Peyer's patch (tissue), 4 donors: ENCODE measurements around the gene ASTN1. TPM values are rescaled to one million over a fixed set of nuclear protein-coding genes. Genes with fewer than 3 reads are reported as not detected.
"Not testable (repeated sequence)": the region's sequence is repeated elsewhere in the genome, so short reads cannot be mapped to it uniquely, and the experiment has no call there.

ENCODE experiments used
- DNase-seq, 3 donors: peaks; one replicate each; pipeline ENCODE4 v3.0.0-alpha.2; 2017 to 2019
- H3K27ac ChIP-seq, 4 donors: fragments of 200-600 bp; sonication (generic); one replicate each; pipeline ENCODE4 v1.5.1; 2016 to 2019
- H3K27me3 ChIP-seq, 2 donors: fragments of 200-600 bp; sonication (generic); one replicate each; pipeline ENCODE4 v1.5.1; 2019
- H3K36me3 ChIP-seq, 3 donors: fragments of 200-600 bp; sonication (generic); one replicate each; pipeline ENCODE4 v1.5.1; 2016 to 2019
- H3K4me1 ChIP-seq, 4 donors: fragments of 200-600 bp; sonication (generic); one replicate each; pipeline ENCODE4 v1.5.1; 2016 to 2019
- H3K4me3 ChIP-seq, 4 donors: fragments of 200-600 bp; sonication (generic); 1 replicate in 3 of 4; 2 replicates in 1 of 4; pipeline ENCODE4 v1.5.1; 2016 to 2019; ENCODE audit warnings: mild to moderate bottlenecking in 1 of 4
- H3K9me3 ChIP-seq, 4 donors: fragments of 200-600 bp; sonication (generic); one replicate each; pipeline ENCODE4 v1.5.1; 2016 to 2019; ENCODE audit warnings: mild to moderate bottlenecking in 1 of 4
- POLR2A ChIP-seq, 2 donors: fragments of 450-650 bp; IDR thresholded peaks; one replicate each; pipeline ENCODE4 v1.5.1; 2017; ENCODE audit warnings: antibody characterized with exemption in 2 of 2, mild to moderate bottlenecking in 2 of 2, moderate library complexity in 2 of 2
- total RNA-seq, 4 donors: library from RNA; depleted of rRNA; stranded (reverse); fragments of >200 nt; gene quantifications; one replicate each; pipeline ENCODE4 v1.1.0, GENCODE V29; 2016
- TF ChIP-seq, protein P1 (sequence below), 6 experiments: fragments of 450-650 bp in 4 of 6; fragments of 200-600 bp in 2 of 6; sonication (generic) in 1 of 6; IDR thresholded peaks; one replicate each; pipeline ENCODE4 v1.5.1; 2017 to 2019; ENCODE audit warnings: antibody characterized with exemption in 6 of 6, mild to moderate bottlenecking in 3 of 6, moderate library complexity in 1 of 6

Gene ASTN1
- total RNA-seq, 4 donors from 2014 or later: 0.28 TPM; not detected in 3

DNA sequence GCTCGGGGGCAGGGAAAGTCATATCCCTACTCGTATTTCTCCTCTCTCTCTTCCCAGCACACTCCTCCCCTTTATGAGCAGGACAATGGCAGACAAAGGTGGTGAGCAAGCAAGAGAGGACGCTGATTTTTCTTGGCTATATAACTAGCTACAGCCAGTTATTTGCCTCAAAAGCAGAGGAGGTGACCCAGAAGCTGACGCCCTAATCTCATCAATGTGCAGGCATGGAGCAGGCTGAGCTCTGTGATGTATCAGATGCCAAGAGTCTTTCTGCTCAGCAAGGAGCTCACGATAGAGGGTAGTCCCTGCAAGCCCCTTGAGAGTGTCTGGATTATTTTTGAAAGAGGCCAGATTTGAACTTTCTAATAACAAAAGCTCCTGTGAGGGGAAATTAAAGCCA lies 75.5 kb downstream of the ASTN1 start:
- H3K9me3 ChIP-seq: no peaks in the 10 kb centered on the region
- no peak for DNase-seq
- TF ChIP-seq POLR2A (IDR thresholded peaks at IDR 0.05): no peak
- TF ChIP-seq, protein P1, sequence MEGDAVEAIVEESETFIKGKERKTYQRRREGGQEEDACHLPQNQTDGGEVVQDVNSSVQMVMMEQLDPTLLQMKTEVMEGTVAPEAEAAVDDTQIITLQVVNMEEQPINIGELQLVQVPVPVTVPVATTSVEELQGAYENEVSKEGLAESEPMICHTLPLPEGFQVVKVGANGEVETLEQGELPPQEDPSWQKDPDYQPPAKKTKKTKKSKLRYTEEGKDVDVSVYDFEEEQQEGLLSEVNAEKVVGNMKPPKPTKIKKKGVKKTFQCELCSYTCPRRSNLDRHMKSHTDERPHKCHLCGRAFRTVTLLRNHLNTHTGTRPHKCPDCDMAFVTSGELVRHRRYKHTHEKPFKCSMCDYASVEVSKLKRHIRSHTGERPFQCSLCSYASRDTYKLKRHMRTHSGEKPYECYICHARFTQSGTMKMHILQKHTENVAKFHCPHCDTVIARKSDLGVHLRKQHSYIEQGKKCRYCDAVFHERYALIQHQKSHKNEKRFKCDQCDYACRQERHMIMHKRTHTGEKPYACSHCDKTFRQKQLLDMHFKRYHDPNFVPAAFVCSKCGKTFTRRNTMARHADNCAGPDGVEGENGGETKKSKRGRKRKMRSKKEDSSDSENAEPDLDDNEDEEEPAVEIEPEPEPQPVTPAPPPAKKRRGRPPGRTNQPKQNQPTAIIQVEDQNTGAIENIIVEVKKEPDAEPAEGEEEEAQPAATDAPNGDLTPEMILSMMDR (IDR thresholded peaks at IDR 0.05): no peak
- H3K4me1 ChIP-seq: no peaks in the 10 kb centered on the region
- no peak overlapping the region for H3K4me3 ChIP-seq
- H3K27ac ChIP-seq: no peak overlapping the region
- H3K27me3 ChIP-seq: no peaks in the 10 kb centered on the region
- H3K36me3 ChIP-seq: no peaks in the 10 kb centered on the region

DNA sequence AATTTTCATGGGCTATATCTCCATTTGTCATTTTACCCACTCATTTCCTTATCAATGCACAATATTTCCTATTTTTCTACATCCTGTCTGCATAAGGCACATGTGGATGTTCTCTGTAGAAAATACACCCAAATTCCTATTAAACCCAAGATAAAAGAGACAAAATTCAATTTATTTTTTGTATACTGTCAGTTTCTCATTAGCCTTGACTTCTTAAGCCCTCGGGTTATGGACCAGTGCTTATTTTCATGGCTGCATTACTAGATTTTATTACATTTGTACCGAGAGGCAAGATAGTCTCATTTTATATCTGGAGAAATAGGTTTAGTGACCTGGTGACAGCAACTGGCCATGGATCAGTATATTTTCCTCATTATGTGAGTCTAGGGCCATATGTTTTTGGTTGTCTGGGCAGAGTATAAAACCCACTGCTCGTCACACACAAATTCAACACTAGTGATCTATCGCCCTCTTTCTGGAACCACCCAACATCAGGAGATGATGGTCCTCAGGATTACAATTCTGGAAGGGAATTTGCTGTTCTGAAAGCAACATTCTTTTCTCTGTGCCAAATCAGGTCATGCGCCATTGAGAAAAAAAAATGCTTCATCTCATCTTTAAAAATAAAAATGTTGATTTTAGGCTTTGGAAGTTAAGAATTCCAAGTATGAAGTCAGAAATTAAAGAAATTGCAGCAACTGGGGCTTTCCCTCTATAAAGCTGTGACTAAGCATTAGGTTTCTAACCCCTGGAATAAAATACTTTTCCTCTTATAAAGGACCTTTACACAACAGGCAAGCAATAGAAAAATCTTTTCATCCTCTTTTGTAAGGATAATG lies 81.4 kb downstream of the ASTN1 start:
- Histone ChIP-seq H3K27me3 (no peaks in the 10 kb centered on the region), H3K27ac (no peak overlapping the region), H3K9me3 (no peaks in the 10 kb centered on the region), H3K36me3 (no peaks in the 10 kb centered on the region), H3K4me3 (no peak overlapping the region), H3K4me1 (no peaks in the 10 kb centered on the region)
- TF ChIP-seq POLR2A (IDR thresholded peaks at IDR 0.05): no peak
- DNase-seq: no peak

DNA sequence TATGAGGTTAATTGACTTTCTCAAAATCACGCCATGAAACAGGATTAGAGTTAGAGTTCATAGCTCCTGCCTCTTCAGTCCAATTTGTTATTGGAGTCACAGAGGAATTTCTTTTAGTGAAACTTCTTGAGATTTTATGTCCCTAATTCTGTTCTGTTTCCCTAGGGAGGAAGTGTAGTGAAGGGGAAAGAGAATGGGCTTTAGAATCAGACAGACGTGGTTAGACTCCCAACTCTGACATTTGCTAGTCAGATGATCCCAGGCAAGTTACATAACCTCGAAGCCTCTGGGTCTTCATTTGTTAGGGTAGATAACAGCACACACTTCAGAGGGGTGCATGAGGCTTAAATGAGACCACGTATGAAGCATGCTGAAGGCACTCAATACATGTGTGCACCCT lies 83.9 kb downstream of the ASTN1 start:
- H3K9me3 ChIP-seq: no peaks in the 10 kb centered on the region
- no peaks in the 10 kb centered on the region for H3K4me1 ChIP-seq
- DNase-seq: no peak
- H3K36me3 ChIP-seq: no peaks in the 10 kb centered on the region
- no peak overlapping the region for H3K27ac ChIP-seq
- H3K4me3 ChIP-seq: no peak overlapping the region
- TF ChIP-seq, protein P1 (IDR thresholded peaks at IDR 0.05): no peak
- TF ChIP-seq POLR2A (IDR thresholded peaks at IDR 0.05): no peak
- H3K27me3 ChIP-seq: no peaks in the 10 kb centered on the region

- no peak overlapping the region for H3K27ac ChIP-seq
- no peaks in the 10 kb centered on the region for H3K4me1 ChIP-seq
- H3K9me3 ChIP-seq: no peaks in the 10 kb centered on the region
- no peaks in the 10 kb centered on the region for H3K36me3 ChIP-seq
- H3K4me3 ChIP-seq: no peak overlapping the region
- no peak for DNase-seq
- H3K27me3 ChIP-seq: no peaks in the 10 kb centered on the region
- TF ChIP-seq, protein P1 (IDR thresholded peaks at IDR 0.05): no peak
- TF ChIP-seq POLR2A (IDR thresholded peaks at IDR 0.05): no peak
These were observed 86.6 kb downstream of the ASTN1 start for GRCh38 chr1:177077734-177078499.

DNA sequence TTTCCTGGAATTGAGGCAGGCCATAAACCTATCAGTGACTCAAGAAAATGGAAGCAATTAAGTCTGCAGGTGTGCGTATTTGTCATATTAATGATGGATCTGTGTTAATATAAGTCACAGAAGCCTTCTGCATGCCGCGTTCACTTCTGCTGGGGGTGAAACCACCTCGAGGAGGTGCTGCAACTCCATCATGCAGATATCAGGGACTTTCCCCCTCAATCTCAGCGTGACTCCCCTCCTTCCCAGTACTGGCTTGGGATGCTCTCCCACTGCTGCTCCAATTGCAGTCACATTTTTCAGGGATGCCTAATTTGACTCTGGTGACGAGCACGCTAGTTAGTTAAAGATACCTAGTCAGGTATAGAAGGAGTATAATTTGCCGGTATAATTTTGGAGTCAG lies 87.5 kb downstream of the ASTN1 start:
- no peaks in the 10 kb centered on the region for H3K36me3 ChIP-seq
- no peak overlapping the region for H3K27ac ChIP-seq
- TF ChIP-seq, protein P1 (IDR thresholded peaks at IDR 0.05): no peak
- no peak for TF ChIP-seq POLR2A (IDR thresholded peaks at IDR 0.05)
- DNase-seq: no peak
- no peaks in the 10 kb centered on the region for H3K4me1 ChIP-seq
- H3K27me3 ChIP-seq: no peaks in the 10 kb centered on the region
- no peak overlapping the region for H3K4me3 ChIP-seq
- no peaks in the 10 kb centered on the region for H3K9me3 ChIP-seq

GRCh38 chr1:177074811-177075210 lies 89.7 kb downstream of the ASTN1 start:
- H3K4me3 ChIP-seq, H3K9me3 ChIP-seq, H3K36me3 ChIP-seq, DNase-seq, H3K27ac ChIP-seq, H3K4me1 ChIP-seq, H3K27me3 ChIP-seq: not testable (repeated sequence)
